Choroid plexus epithelial cell (primary cell): ENCODE measurements around the gene CFAP119.

Experiments
- DNase-seq: peaks from one replicate; pipeline ENCODE4 v3.0.0-alpha.2; 2010; ENCODE audit warnings: low read depth
- H3K4me3 ChIP-seq: 2 replicates; pipeline ENCODE4 v1.5.1; 2011; ENCODE audit warnings: low read depth, mild to moderate bottlenecking, control low read depth, low read length, moderate library complexity
- CTCF ChIP-seq: conservative IDR thresholded peaks from 2 replicates; pipeline ENCODE4 v1.5.1; 2011; ENCODE audit warnings: low read depth, mild to moderate bottlenecking, control low read depth, inconsistent platforms, low read length, moderate library complexity

CFAP119 gene

GRCh38 chr16:30737794-30738648 lies 23.8 kb downstream of the CFAP119 start:
- DNase-seq = no peak
- H3K4me3 ChIP-seq = no peak overlapping the region
- TF ChIP-seq CTCF = no peak

GRCh38 chr16:30736995-30737793 lies 24.7 kb downstream of the CFAP119 start:
- no peak overlapping the region for H3K4me3 ChIP-seq
- TF ChIP-seq CTCF = no peak
- DNase-seq = no peak

GRCh38 chr16:30731411-30731810 lies 30.5 kb downstream of the CFAP119 start:
- TF ChIP-seq CTCF = no peak
- no peak overlapping the region for H3K4me3 ChIP-seq
- DNase-seq = peak; percentile 42

- TF ChIP-seq CTCF = no peak
- no peak for DNase-seq
- no peak overlapping the region for H3K4me3 ChIP-seq
These were observed 32.8 kb downstream of the CFAP119 start for GRCh38 chr16:30728899-30729672.

GRCh38 chr16:30728321-30728720 lies 33.5 kb downstream of the CFAP119 start:
- no peak for DNase-seq
- TF ChIP-seq CTCF = no peak
- H3K4me3 ChIP-seq = no peak overlapping the region

- no peak for DNase-seq
- no peak for TF ChIP-seq CTCF
- H3K4me3 ChIP-seq = no peak overlapping the region
These were observed 36.5 kb downstream of the CFAP119 start for GRCh38 chr16:30725418-30725792.
